Peyer's patch (tissue), 4 donors: ENCODE measurements around the gene PABPC1L. TPM values are rescaled to one million over a fixed set of nuclear protein-coding genes. Genes with fewer than 3 reads are reported as not detected.

Experiments
- DNase-seq, 3 donors: peaks; one replicate each; pipeline ENCODE4 v3.0.0-alpha.2; 2017 to 2019
- H3K27ac ChIP-seq, 4 donors: fragments of 200-600 bp; sonication (generic); one replicate each; pipeline ENCODE4 v1.5.1; 2016 to 2019
- H3K27me3 ChIP-seq, 2 donors: fragments of 200-600 bp; sonication (generic); one replicate each; pipeline ENCODE4 v1.5.1; 2019
- H3K36me3 ChIP-seq, 3 donors: fragments of 200-600 bp; sonication (generic); one replicate each; pipeline ENCODE4 v1.5.1; 2016 to 2019
- H3K4me1 ChIP-seq, 4 donors: fragments of 200-600 bp; sonication (generic); one replicate each; pipeline ENCODE4 v1.5.1; 2016 to 2019
- H3K4me3 ChIP-seq, 4 donors: fragments of 200-600 bp; sonication (generic); 1 replicate in 3 of 4; 2 replicates in 1 of 4; pipeline ENCODE4 v1.5.1; 2016 to 2019; ENCODE audit warnings: mild to moderate bottlenecking in 1 of 4
- H3K9me3 ChIP-seq, 4 donors: fragments of 200-600 bp; sonication (generic); one replicate each; pipeline ENCODE4 v1.5.1; 2016 to 2019; ENCODE audit warnings: mild to moderate bottlenecking in 1 of 4
- CTCF ChIP-seq, 6 experiments: fragments of 450-650 bp in 4 of 6; fragments of 200-600 bp in 2 of 6; sonication (generic) in 1 of 6; IDR thresholded peaks; one replicate each; pipeline ENCODE4 v1.5.1; 2017 to 2019; ENCODE audit warnings: antibody characterized with exemption in 6 of 6, mild to moderate bottlenecking in 3 of 6, moderate library complexity in 1 of 6
- POLR2A ChIP-seq, 2 donors: fragments of 450-650 bp; IDR thresholded peaks; one replicate each; pipeline ENCODE4 v1.5.1; 2017; ENCODE audit warnings: antibody characterized with exemption in 2 of 2, mild to moderate bottlenecking in 2 of 2, moderate library complexity in 2 of 2
- total RNA-seq, 4 donors: library from RNA; depleted of rRNA; stranded (reverse); fragments of >200 nt; gene quantifications; one replicate each; pipeline ENCODE4 v1.1.0, GENCODE V29; 2016

The PABPC1L gene
- total RNA-seq, 4 donors from 2014 or later, result 10.5 to 123 (median 33.6) TPM

- no peak for DNase-seq
- peaks cover 0 to 18% (median 0%) of the 10 kb centered on the region in 4 donors for H3K4me1 ChIP-seq
- H3K9me3 ChIP-seq, result no peaks in the 10 kb centered on the region
- no peak overlapping the region for H3K4me3 ChIP-seq
- H3K36me3 ChIP-seq, result no peaks in the 10 kb centered on the region
- no peak for TF ChIP-seq POLR2A (IDR thresholded peaks at IDR 0.05)
- peak overlapping the region in 1 of 4 donors; percentile 4 for H3K27ac ChIP-seq
- no peaks in the 10 kb centered on the region for H3K27me3 ChIP-seq
Observed at GRCh38 chr20:44963325-44964215, 53.7 kb downstream of the PABPC1L start.

GRCh38 chr20:44965651-44966029, 55.8 kb downstream of the PABPC1L start:
- H3K36me3 ChIP-seq, result no peaks in the 10 kb centered on the region
- no peak for DNase-seq
- H3K4me1 ChIP-seq, result peaks cover 0 to 7% (median 1%) of the 10 kb centered on the region in 4 donors
- H3K27me3 ChIP-seq, result no peaks in the 10 kb centered on the region
- peak overlapping the region; percentile 88 to 97 (median 92) for H3K27ac ChIP-seq
- H3K9me3 ChIP-seq, result no peaks in the 10 kb centered on the region
- no peak for TF ChIP-seq CTCF (IDR thresholded peaks at IDR 0.05)
- TF ChIP-seq POLR2A (IDR thresholded peaks at IDR 0.05), result no peak
- peak overlapping the region; percentile 76 to 98 (median 85) for H3K4me3 ChIP-seq

- no peaks in the 10 kb centered on the region for H3K27me3 ChIP-seq
- H3K9me3 ChIP-seq, result no peaks in the 10 kb centered on the region
- TF ChIP-seq POLR2A (IDR thresholded peaks at IDR 0.05), result peak; percentile 92 to 94
- TF ChIP-seq CTCF (IDR thresholded peaks at IDR 0.05), result peak; percentile 20 to 64 (median 54)
- H3K4me1 ChIP-seq, result peaks cover 0 to 8% (median 2%) of the 10 kb centered on the region in 4 donors
- H3K4me3 ChIP-seq, result peak within 1 kb of the TSS; percentile 76 to 98 (median 85)
- peak within 1 kb of the TSS; percentile 88 to 97 (median 92) for H3K27ac ChIP-seq
- DNase-seq, result peak; percentile 95 to 98 (median 97)
- no peaks in the 10 kb centered on the region for H3K36me3 ChIP-seq
Observed at GRCh38 chr20:44966030-44966961, 56.4 kb downstream of the PABPC1L start, which contains the start of gene STK4. Gene STK4, plus strand, starts transcription at chr20:44966512. Its CDS starts 57 bp downstream, at chr20:44966569.

- H3K9me3 ChIP-seq, result no peaks in the 10 kb centered on the region
- TF ChIP-seq CTCF (IDR thresholded peaks at IDR 0.05), result peak in 1 of 6 experiments; percentile 1
- TF ChIP-seq POLR2A (IDR thresholded peaks at IDR 0.05), result peak in 1 of 2 donors; percentile 48
- peaks cover 0 to 8% (median 2%) of the 10 kb centered on the region in 4 donors for H3K4me1 ChIP-seq
- H3K27ac ChIP-seq, result peak overlapping the region; percentile 88 to 97 (median 92)
- peaks cover 0 to 4% (median 0%) of the 10 kb centered on the region in 3 donors for H3K36me3 ChIP-seq
- H3K27me3 ChIP-seq, result no peaks in the 10 kb centered on the region
- H3K4me3 ChIP-seq, result peak overlapping the region; percentile 76 to 98 (median 85)
- peak in 2 of 3 donors; percentile 60 to 73 for DNase-seq
Observed at GRCh38 chr20:44967207-44967807, 57.4 kb downstream of the PABPC1L start.

- H3K36me3 ChIP-seq, result peaks cover 0 to 25% (median 0%) of the 10 kb centered on the region in 3 donors
- H3K27ac ChIP-seq, result peak overlapping the region in 3 of 4 donors; percentile 88 to 97 (median 92)
- H3K4me3 ChIP-seq, result peak overlapping the region in 1 of 4 donors; percentile 17
- TF ChIP-seq POLR2A (IDR thresholded peaks at IDR 0.05), result no peak
- no peak for TF ChIP-seq CTCF (IDR thresholded peaks at IDR 0.05)
- no peak for DNase-seq
- H3K4me1 ChIP-seq, result peaks cover 0 to 8% (median 2%) of the 10 kb centered on the region in 4 donors
- H3K27me3 ChIP-seq, result no peaks in the 10 kb centered on the region
- no peaks in the 10 kb centered on the region for H3K9me3 ChIP-seq
Observed at GRCh38 chr20:44969300-44969894, 59.5 kb downstream of the PABPC1L start.
